ENCODE results near the gene TATDN2.

Gene TATDN2

GRCh38 chr3:10248984-10249748, 907 bp downstream of the TATDN2 start:
- H3K4me3 ChIP-seq (ENCODE audit: low read depth, low read length) = peak overlapping the region; percentile 97
- no peak for TF ChIP-seq CTCF (IDR thresholded peaks at IDR 0.05; ENCODE audit: control insufficient read depth, extremely low read depth, insufficient read depth)
- DNase-seq (ENCODE audit: low read depth) = no peak

GRCh38 chr3:10249833-10250232, 1.6 kb downstream of the TATDN2 start:
- no peak for DNase-seq (ENCODE audit: low read depth)
- TF ChIP-seq CTCF (IDR thresholded peaks at IDR 0.05; ENCODE audit: control insufficient read depth, extremely low read depth, insufficient read depth) = no peak
- H3K4me3 ChIP-seq (ENCODE audit: low read depth, low read length) = peak overlapping the region; percentile 97

GRCh38 chr3:10251006-10251405, 2.7 kb downstream of the TATDN2 start:
- no peak overlapping the region for H3K4me3 ChIP-seq (ENCODE audit: low read depth, low read length)
- DNase-seq (ENCODE audit: low read depth) = no peak
- no peak for TF ChIP-seq CTCF (IDR thresholded peaks at IDR 0.05; ENCODE audit: control insufficient read depth, extremely low read depth, insufficient read depth)

- H3K4me3 ChIP-seq (ENCODE audit: low read depth, low read length) = no peak overlapping the region
- no peak for TF ChIP-seq CTCF (IDR thresholded peaks at IDR 0.05; ENCODE audit: control insufficient read depth, extremely low read depth, insufficient read depth)
- no peak for DNase-seq (ENCODE audit: low read depth)
Measured at GRCh38 chr3:10253731-10254130, 5.5 kb downstream of the TATDN2 start.

- no peak for DNase-seq (ENCODE audit: low read depth)
- TF ChIP-seq CTCF (IDR thresholded peaks at IDR 0.05; ENCODE audit: control insufficient read depth, extremely low read depth, insufficient read depth) = no peak
- H3K4me3 ChIP-seq (ENCODE audit: low read depth, low read length) = no peak overlapping the region
Measured at GRCh38 chr3:10255835-10256234, 7.6 kb downstream of the TATDN2 start.

GRCh38 chr3:10259036-10259435, 10.8 kb downstream of the TATDN2 start:
- no peak for TF ChIP-seq CTCF (IDR thresholded peaks at IDR 0.05; ENCODE audit: control insufficient read depth, extremely low read depth, insufficient read depth)
- DNase-seq (ENCODE audit: low read depth) = no peak
- H3K4me3 ChIP-seq (ENCODE audit: low read depth, low read length) = no peak overlapping the region

GRCh38 chr3:10259798-10260197, 11.5 kb downstream of the TATDN2 start:
- TF ChIP-seq CTCF (IDR thresholded peaks at IDR 0.05; ENCODE audit: control insufficient read depth, extremely low read depth, insufficient read depth) = no peak

More at GRCh38 chr3:10259798-10260197, 11.5 kb downstream of the TATDN2 start:
- H3K4me3 ChIP-seq (ENCODE audit: low read depth, low read length) = no peak overlapping the region
- DNase-seq (ENCODE audit: low read depth) = no peak
